GM18511 (cell line): ENCODE measurements around the gene PHOSPHO1.
"Not testable (repeated sequence)": the region's sequence is repeated elsewhere in the genome, so short reads cannot be mapped to it uniquely, and the experiment has no call there.

ENCODE experiments used
- ATAC-seq: cut with Tn5 transposase; IDR thresholded peaks from one replicate; pipeline ENCODE4 v1.9.1; 2021; ENCODE audit warnings: mild to moderate bottlenecking, moderate library complexity; ENCODE audit not compliant: unreplicated experiment

PHOSPHO1 gene, protein sequence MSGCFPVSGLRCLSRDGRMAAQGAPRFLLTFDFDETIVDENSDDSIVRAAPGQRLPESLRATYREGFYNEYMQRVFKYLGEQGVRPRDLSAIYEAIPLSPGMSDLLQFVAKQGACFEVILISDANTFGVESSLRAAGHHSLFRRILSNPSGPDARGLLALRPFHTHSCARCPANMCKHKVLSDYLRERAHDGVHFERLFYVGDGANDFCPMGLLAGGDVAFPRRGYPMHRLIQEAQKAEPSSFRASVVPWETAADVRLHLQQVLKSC

DNA sequence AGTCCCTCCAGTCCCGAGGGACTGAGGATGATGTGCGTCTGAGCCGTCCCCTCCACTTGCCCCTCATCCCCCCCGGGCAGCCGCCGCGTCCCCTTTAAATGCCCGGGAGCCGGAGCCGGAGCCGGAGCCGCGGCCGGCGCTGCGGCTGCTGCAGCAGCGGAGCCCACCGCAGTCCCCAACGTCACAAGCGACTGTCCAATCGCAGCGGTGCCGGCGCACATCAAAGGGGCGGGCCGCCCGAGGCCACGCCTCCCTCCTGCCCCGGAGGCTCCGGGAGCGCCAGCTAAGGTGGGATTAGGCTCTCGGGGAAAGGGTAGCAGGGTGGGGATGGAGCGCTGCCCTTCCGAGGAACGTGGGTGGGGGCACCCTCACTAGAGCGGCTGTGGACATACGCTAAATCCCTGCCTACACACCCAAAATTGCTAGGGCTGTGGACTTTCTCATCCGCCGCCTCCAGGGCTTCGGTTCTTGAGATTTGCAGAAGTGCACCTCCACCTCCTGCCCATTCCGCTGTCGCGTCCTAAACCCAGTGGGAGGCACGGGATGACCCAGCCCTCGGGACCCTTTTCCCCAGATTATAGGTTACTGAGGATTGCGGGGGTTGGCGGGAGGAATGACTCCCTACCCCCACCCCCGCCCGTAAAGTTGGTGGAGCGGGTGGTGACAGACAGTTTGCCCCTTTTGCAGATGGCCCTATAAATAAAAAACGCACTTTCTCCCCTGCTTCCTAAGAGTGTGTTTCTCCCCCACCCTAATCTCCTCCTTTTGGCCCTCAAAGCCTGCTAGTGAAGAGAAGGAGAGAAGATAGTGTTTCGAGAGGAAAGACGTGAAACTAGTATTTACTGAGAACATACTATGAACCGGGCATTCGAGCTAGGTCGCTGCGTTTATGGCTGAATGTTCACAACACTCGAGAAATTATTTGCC lies at the start of gene PHOSPHO1:
Gene PHOSPHO1, minus strand, starts transcription at position 152 of the 927 bp plus-strand sequence. CDS start 4,096 bp downstream, outside the sequence.
- ATAC-seq = peak; percentile 86

DNA sequence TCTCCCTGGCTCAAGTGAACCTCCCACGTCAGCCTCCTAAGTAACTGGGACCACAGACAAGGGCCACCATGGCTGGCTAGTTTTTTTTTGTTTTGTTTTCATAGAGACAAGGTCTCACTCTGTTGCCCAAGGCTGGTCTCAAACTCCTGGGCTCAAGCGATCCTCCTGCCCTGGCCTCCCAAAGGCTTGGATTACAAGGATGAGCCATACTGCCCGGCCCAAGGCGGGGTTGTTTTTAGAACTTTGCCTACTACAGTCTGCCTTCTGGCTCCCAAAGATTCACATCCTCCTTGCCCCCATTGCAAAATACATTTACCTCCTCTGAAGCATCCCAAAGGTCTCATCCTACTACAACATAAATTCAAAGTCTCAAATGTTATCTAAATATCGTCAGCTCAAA lies 49.5 kb upstream of the PHOSPHO1 start:
- ATAC-seq = no peak

DNA sequence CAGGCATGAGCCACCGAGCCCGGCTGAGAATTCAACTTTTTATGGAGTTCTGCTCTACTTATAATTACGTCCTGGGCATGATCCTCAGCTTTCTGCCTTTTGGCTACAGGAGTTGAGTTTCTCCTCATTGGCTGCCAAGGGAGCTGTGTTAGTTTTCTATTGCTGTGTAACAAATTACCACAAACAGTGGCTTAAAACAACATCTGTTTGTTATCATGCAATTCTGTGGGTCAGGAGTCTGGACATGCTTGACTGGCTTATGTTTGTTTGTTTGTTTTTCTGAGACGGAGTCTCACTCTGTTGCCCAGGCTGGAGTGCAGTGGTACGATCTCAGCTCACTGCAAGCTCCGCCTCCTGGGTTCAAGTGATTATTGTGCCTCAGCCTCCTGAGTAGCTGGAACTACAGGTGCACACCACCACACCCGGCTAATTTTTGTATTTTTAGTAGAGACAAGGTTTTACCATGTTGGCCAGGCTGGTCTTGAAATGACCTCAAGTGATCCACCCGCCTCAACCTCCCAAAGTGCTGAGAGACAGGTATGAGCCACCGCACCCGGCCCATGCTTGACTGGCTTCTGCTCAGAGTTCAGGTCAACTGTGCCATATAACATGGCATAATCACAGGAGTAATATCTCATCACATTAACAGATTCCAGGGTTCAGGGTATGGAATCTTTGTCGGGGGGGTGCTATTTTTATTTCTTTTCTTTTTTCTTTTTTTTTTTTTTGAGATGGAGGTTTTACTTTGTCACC lies 48.9 kb upstream of the PHOSPHO1 start:
- ATAC-seq = not testable (repeated sequence)

DNA sequence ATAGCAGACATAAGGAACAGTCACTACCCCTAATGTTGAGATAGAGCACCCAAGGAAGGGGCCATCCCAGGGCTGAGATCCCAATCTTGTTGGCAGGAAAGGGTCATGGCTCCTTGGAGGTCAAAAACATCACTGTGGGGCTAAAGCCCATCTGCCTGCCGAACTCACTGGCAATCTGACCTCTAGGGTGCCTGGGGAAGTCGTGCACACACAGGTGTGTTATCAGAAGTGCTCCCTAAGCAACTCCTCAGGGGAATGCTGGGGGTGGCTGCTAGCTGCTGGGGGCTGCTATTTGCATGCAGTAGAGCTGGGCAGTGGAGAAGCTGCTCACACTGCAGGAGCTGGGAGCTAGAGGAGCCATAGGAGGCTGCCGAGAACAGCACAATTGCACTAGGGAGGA lies 47.5 kb upstream of the PHOSPHO1 start:
- ATAC-seq = no peak

DNA sequence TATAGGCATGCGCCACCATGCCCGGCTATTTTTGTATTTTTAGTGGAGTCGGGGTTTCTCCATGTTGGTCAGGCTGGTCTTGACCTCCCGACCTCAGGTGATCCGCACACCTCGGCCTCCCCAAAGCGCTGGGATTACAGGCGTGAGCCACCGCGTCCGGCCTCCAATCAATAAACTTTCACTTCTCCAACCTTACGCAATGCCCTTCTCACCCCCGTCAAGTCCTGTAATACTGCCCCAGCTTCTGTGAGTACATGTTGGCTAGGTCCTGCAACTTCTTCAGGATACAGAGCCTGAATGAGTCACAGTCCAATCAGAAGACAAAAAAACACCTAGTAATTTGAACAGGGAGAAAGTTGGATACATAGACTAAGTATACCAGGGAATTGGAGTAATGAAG lies 47.1 kb upstream of the PHOSPHO1 start:
- no peak for ATAC-seq

DNA sequence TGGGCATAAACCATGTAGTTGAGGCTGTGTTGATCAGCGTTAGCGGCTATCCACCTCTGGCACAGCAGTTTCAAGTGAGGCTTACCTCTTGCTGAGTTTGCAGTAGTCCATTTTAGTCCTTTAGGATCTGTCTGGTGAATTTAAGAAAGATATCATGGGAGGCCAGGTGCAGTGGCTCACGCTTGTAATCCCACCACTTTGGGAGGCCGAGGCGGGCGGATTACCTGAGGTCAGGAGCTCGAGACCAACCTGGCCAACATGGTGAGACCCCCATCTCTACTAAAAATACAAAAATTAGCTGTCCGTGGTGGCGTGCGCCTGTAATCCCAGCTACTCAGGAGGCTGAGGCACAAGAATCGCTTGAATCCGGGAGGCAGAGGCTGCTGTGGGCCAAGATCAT lies 45.4 kb upstream of the PHOSPHO1 start:
- ATAC-seq = not testable (repeated sequence)

DNA sequence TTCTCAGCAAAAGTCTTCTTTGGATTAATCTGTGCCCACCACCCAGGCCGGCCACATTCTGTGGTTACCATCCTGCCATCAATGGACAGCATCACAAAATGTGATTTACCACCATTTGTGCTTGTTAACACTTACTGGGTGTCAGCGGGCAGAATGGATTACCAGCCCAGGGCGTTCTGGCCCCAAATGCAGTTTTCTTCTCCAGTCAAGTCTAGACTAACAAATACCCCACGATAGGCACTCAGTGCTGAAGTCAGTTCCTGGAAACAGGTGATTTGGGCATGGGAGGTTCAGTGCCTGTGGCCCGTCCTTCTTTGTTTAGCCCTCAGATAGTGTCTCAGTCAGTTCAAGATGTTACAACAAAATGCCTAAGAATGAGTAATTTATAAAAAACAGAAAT lies 38.8 kb upstream of the PHOSPHO1 start:
- no peak for ATAC-seq

DNA sequence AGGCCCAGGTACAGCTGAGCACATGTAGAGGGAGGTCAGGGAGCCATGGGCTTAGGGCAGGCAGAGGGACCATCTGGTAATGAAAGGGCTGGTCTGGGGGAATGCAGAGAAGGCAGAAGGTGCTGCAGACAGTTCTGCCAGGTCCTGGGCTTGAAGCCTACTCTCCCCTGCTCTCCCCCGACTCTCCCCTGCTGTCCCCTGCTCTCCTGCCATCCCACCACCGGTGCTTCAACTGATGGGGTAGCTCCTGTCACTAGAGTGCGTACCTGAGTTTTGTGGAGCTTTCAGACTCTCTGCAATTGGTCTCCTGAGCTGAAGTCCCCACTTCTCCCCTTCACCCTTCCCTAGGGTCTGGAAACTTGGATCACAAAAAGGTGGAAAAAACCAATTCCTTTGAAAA lies 37.3 kb upstream of the PHOSPHO1 start:
- ATAC-seq = no peak

DNA sequence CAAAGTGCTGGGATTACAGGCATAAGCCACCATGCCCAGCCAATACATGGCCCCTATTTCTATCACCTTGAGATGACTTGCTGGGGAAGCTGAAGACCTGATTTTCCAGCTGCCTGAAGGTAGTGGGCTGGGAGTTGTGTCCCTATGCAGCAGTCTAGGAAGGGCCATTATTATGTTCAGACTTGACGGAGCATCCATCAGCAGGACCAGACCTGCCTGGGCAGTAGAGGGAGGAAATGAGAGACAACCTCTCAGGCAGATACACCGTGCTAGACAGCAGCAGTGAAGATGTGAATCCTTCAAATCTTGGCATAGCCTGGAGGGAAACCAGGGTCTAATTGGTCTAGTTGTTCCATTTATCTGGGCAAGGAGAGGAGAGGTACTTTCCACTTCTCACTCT lies 35.6 kb upstream of the PHOSPHO1 start:
- no peak for ATAC-seq

DNA sequence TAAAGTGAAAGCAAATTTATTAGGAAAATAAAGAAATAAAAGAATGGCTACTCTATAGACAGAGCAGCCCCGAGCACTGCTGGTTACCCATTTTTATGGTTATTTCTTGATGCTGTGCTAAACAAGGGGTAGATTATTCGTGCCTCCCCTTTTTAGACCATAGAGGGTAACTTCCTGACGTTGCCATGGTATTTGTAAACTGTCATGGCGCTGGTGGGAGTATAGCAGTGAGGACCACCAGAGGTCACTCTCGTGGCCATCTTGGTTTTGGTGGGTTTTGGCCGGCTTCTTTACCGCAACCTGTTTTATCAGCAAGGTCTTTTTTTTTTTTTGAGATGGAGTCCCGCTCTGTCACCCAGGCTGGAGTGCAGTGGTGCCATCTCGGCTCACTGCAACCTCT lies 31.0 kb upstream of the PHOSPHO1 start:
- not testable (repeated sequence) for ATAC-seq

DNA sequence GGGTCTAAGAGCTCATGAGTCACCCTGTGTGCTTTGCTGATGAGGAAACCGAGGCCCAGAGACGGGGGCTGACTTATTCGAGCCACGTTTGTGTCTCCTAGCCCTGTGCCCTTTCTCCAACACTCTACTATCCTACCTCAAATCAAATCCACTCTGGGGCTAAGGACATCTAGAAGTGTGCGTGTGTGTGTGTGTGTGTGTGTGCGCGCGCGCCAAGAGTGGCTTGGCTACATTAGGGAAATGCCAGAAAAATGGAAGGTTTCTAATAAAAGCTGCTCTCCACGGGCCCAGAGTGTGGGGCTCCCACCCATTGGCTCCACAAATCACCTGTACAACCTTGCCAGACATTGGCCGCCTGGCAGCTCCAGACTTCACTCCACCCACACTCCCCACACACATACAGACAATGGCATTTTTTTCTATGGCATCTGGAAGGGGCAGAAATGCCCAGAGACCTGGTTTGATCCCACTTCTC lies 30.3 kb upstream of the PHOSPHO1 start:
- no peak for ATAC-seq

DNA sequence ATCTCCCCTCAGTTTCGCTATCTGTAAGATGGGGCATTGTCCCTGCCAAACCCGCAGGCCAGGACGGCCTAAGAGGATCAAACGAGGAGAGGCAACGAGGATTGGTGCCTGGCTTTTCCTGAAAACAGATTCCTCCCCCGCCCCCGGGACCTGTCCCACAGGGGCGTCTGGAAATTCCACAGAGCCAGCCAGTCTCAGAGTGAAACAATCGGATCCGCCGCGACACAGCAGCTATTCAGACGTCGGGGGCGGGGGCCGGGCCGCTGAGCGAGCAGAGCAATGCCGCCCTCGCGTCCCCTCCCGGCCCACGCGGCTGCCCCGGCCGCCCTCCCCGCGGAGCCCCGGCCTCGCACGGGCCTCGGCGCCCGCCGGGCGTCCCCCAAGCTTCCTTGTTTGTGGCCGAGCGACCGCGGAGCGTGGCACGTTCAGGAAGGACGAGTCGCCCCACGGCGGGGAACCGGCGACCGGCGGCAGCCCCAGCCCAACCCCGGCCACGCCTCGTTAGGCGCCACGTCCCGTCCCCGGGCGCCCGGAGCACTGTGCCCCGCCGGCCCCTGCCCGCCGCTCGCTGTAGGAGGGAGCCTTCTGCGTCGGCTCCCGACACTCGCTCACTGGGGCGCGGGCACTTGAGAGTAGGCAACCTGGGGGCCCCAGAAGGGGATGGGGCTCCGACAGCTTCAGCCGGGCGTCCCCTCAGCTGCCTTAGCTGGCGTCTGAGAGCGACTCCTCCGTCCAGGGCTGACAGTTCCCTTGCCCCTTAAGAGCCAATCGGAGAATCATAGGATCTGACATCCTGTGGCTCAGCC lies 29.6 kb upstream of the PHOSPHO1 start:
- ATAC-seq = no peak

DNA sequence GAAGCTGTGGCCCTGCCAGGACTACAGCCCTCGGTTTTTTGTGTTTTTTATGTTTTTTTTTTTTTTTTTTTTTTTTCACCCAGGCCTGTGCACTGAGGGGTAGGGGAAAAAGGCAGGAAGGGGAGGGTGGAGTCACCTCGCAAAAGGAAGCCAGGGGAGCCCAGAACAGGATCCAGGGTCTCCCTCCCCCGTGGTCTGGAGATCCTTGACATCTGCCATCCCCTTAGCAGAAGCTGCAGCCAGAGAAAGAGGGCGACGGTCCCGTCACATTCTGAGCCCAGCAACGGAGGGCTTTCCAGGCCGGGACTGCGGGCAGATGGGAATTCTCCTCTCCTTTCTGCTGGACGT lies 29.1 kb upstream of the PHOSPHO1 start:
- no peak for ATAC-seq

DNA sequence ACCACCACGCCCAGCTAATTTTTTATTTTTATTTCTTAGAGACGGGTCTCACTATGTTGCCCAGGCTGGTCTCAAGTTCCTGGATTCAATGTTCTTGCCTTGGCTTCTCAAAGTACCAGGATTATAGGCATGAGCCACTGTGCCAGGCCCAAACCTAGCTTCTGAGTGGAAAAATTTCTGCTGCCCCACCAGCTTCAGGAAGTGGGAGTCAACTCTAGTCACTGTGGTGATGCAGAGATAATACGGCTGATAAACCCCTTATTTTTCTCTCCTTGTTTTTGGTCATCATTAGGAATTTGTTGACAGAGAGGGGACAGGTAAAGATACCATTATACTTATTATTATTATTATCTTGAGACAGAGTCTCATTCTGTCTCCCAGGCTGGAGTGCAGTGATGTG lies 27.8 kb upstream of the PHOSPHO1 start:
- no peak for ATAC-seq

DNA sequence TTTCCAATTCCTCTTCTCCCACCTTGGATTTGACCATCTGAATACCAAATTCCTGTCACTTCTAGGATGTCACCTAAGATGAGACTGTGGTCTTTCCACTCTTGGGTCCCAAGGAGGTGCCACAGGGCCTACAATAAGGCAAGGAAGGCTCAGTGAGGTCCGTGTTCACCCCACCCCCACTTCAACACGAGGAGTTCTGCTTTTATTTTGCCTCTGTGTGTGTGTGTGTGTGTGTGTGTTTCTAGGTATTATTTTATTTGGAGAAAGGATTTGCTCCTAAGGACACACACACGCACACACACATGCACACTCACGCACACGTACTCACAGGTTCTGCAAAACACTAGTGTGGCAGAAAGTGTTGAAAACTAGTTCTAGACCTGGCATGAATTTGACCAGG lies 24.5 kb upstream of the PHOSPHO1 start:
- no peak for ATAC-seq

DNA sequence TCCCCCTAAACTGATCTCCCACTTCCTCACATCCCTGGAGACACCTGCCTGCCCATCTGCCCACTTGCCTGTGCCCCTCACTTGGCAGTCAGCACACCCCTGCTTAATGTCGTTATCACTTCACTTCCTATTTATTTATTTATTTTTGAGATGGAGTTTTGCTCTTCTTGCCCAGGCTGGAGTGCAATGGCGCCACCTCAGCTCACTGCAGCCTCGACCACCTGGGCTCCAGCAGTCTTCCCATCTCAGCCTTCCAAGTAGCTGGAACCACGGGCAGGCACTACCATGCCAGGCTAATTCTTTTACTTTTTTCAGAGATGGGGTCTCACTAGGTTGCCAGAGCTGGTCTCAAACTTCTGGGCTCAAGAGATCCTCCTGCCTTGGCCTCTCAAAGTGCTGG lies 23.5 kb upstream of the PHOSPHO1 start:
- ATAC-seq = no peak

DNA sequence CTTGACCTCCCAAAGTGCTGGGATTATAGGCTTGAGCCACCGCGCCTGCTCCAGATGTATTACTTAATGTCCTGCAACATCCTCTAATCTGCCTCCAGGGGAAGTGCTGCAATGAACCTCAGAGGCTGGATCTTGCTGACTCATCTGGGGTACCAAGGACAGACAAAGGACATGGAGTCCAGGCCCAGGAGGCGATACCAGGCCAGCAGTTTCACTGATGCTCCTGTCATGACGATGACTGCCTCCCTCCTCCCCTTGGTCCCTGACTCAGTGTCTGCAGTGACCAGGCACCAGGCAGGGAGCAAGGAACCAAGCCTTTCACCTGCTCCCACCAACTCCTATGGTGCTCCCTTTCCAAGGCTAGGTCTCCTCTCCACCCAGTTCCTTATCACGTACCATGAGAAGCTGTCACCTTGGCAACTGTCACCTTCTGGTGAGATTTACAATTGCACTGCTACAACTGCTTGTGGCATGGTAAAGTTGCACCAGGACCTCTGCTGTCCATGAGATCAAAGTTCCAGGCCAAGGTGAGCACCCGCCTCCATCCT lies 21.6 kb upstream of the PHOSPHO1 start:
- ATAC-seq = no peak

DNA sequence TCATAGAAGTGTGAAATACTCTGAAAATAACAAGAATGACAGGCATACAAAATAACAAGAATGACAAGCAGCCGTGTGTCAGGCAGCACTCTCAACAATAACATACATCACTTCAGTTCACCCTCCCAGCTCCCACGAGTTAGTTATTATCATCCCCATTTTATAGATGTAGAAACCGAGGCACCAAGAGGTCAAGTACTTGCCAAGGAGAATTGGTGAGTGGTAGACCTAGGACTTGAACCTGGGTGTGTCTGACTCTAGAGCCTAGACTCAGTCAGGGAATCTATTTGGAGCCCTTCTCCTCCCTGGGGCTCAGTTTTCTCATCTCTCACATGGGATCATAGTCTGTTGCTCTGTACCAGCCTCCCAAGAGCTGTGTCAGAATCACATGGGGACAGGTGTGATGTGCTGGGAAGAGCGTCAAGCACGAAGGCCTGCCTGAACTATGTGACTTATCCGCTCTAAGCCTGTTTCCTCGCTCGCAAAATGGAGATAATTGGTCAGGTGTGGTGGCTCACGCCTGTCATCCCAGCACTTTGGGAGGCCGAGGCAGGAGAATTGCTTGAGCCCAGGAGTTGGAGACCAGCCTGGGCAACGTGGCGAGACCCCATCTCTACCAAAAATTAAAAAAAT lies 19.4 kb upstream of the PHOSPHO1 start:
- ATAC-seq = no peak

DNA sequence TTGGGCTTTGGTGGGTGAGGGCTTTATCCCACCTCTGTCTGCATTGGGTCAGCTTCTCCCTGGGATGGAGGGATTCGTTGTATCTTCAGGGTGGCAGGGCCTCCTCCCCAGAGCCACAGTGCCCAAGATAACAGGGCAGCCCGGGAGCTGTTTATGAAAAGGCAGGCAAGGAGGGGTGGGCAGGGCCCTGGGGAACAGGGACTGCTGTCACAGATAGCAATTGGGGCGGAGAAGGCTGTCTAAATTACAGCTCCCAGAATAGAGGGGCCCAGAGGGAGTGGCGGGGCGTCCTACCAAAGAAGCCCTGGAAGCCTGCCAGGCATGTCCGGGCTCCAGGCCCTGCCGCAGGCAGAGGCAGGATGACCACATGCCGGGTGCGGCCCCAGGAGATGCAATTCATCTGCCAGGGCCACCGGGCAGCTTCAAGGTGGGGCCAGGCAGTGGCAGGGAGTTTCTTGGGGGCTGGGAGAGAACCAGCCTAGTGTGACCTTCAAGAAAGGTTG lies 18.8 kb upstream of the PHOSPHO1 start:
- ATAC-seq = no peak

DNA sequence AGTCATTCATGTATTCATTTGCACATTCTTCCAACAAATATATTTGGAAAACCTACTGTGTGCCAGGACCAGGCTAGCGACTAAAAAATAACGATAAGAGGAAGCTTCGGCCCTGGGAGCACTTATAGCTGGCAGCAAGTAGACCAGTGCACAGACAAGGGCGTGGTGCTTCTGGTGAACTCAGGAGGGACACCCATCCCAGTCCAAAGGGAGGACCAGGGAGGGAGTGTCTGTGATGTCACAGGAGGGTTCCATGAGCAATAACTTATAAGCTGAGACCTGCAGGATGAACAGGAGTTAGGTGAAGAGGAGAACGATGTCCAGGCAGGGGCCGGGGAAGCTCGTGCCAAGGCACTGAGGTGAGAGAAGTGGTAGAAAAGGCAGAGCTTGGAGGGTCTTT lies 17.4 kb upstream of the PHOSPHO1 start:
- ATAC-seq = no peak
